ENCODE data around the gene NSMCE4A.

The NSMCE4A gene

GRCh38 chr10:121910673-121911420 is 64.2 kb downstream of the NSMCE4A start:
- DNase-seq (ENCODE audit: low read depth) = peak; percentile 23
- H3K4me3 ChIP-seq (ENCODE audit: low read length) = no peak overlapping the region
- no peak for TF ChIP-seq CTCF (conservative IDR thresholded peaks at IDR 0.05; ENCODE audit: low read length)
